Measurements from ENCODE around the gene CPPED1.

DNA sequence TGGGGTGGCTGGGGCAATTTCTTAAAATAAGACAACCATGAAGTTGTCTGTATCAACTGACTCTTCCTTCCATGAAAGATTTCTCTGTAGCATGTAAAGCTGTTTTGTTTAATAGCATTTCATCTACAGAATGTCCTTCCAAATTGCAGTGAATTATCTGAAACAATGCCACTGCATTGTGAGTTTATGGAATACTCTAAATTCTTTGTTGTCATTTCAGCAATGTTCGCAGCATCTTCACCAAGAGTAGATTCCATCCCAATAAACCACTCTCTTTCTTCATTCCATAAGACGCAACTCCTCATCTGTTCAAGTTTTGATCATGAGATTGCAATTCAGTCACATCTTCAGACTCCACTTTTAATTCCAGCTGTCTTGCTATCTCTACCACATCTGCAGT lies 54.6 kb downstream of the CPPED1 start:
- TF ChIP-seq, protein P1, sequence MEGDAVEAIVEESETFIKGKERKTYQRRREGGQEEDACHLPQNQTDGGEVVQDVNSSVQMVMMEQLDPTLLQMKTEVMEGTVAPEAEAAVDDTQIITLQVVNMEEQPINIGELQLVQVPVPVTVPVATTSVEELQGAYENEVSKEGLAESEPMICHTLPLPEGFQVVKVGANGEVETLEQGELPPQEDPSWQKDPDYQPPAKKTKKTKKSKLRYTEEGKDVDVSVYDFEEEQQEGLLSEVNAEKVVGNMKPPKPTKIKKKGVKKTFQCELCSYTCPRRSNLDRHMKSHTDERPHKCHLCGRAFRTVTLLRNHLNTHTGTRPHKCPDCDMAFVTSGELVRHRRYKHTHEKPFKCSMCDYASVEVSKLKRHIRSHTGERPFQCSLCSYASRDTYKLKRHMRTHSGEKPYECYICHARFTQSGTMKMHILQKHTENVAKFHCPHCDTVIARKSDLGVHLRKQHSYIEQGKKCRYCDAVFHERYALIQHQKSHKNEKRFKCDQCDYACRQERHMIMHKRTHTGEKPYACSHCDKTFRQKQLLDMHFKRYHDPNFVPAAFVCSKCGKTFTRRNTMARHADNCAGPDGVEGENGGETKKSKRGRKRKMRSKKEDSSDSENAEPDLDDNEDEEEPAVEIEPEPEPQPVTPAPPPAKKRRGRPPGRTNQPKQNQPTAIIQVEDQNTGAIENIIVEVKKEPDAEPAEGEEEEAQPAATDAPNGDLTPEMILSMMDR (IDR thresholded peaks at IDR 0.05), result no peak
- no peak for TF ChIP-seq POLR2A (IDR thresholded peaks at IDR 0.05)
- no peak for TF ChIP-seq POLR2AphosphoS5 (IDR thresholded peaks at IDR 0.05)

Measured in transverse colon (tissue), 4 donors.